Activated T-cell treated with anti-CD3 and anti-CD28 coated beads, Interleukin-2, amount 50 U/mL, for 1 hour (primary cell): ENCODE results near the gene RNF20.
"Not testable (repeated sequence)": the region's sequence is repeated elsewhere in the genome, so short reads cannot be mapped to it uniquely, and the experiment has no call there.

Experiments used
- DNase-seq: peaks from one replicate; pipeline ENCODE4 v3.0.0-alpha.2; 2020

Gene RNF20, protein sequence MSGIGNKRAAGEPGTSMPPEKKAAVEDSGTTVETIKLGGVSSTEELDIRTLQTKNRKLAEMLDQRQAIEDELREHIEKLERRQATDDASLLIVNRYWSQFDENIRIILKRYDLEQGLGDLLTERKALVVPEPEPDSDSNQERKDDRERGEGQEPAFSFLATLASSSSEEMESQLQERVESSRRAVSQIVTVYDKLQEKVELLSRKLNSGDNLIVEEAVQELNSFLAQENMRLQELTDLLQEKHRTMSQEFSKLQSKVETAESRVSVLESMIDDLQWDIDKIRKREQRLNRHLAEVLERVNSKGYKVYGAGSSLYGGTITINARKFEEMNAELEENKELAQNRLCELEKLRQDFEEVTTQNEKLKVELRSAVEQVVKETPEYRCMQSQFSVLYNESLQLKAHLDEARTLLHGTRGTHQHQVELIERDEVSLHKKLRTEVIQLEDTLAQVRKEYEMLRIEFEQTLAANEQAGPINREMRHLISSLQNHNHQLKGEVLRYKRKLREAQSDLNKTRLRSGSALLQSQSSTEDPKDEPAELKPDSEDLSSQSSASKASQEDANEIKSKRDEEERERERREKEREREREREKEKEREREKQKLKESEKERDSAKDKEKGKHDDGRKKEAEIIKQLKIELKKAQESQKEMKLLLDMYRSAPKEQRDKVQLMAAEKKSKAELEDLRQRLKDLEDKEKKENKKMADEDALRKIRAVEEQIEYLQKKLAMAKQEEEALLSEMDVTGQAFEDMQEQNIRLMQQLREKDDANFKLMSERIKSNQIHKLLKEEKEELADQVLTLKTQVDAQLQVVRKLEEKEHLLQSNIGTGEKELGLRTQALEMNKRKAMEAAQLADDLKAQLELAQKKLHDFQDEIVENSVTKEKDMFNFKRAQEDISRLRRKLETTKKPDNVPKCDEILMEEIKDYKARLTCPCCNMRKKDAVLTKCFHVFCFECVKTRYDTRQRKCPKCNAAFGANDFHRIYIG

DNA sequence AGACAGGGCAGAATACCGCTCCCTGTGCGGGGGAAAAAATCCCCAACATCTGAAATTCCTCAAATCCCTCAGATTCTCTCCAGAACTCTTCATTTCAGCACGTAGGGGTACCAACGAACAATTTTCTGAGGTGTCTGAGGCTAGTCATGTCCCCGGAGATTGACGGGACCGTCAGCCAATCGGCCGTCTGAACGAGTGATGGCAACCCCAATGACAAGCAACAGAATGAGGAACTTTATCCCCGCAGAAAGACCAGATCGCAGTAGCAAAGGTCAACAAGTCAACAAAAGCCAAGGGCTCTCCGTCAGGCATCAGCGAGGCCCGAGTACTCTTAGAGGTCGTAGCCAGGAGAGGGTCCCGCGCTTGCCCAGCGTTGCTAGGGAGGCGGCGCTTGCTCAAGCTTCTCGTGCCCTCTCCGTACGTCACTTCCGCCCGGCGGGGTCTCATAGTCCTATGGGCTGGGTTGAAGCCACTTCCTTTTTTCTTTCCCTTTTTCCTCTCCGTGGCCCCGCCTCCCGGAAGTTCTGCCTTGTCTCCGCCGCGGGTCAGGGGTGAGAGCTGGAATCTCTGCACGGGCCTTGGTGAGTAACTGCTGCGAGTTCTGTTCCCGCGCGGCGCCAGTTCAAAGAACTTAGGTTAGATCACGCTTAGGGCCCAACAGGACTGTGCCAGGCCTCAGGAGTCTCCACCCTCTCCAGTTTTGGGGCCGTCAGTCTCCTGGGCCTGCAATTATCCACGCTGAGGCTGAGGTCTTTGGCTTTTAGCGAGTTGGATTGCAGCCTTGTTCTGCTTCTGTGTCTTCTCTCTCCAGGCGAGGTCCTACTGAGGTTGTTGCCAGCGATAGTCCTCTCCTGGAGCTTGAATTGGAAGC, at the start of gene RNF20:
TSS of gene RNF20 (plus strand) at position 520 of the 871 bp plus-strand sequence. CDS start 1,571 bp downstream, outside the sequence.
- peak; percentile 99 for DNase-seq

DNA sequence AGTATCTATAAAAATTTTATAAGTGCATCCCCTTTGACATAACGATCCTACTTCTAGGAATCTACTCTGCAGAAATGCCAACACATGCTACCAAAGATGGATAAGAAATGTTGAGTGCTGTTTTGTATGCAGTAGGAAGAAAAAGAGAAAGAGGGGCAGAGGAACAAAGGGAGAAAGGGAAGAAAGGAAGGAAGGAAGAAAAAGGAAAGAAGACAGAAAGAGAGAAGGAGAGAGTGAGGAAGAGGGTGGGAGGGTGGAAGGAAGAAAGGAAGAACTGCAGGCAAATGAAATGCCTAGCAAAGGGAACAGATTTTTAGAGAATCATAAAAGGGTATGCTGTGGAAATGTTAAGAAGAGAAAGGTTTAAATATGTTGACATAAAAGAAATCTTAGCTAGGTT, 49.6 kb upstream of the RNF20 start:
- no peak for DNase-seq

DNA sequence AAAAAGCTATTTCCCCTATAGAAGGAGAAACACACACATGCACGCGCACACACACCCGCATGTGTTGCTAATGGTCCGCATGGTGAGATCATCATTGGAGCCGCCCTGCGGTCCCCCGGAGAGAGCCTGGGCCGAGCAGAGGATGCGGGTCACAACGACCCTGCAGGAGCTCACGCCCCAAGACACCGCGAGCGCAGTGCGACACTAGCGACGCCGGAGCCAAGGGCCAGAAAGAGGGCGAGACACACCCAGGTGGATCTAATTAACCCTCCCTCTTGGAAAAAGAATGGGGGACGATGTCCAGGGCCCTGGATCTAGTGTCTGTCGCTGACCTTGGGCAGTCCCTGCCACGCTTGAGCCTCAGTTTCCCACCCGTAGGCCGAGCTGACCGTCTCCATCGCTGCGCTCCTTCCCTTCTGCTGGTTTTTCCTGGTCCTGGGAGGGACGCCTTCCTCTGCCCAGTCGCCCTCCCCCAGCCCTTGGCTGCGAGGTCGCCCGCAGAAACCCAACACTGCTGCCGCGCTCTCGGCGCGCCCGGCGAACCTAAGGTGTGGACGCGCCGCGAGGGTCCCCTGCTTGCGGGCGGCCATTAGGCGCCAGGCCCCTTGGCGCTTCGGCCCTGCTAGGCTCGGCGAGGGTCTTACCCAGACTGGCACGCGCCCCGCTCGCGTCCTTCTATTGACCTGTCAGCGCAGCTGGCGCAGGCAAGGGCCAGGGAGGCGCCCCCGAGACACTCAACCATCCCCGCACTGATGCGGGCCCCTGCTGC, 47.5 kb upstream of the RNF20 start:
- DNase-seq = no peak

- DNase-seq = no peak
These were observed 46.8 kb upstream of the RNF20 start for GRCh38 chr9:101486693-101487442.

DNA sequence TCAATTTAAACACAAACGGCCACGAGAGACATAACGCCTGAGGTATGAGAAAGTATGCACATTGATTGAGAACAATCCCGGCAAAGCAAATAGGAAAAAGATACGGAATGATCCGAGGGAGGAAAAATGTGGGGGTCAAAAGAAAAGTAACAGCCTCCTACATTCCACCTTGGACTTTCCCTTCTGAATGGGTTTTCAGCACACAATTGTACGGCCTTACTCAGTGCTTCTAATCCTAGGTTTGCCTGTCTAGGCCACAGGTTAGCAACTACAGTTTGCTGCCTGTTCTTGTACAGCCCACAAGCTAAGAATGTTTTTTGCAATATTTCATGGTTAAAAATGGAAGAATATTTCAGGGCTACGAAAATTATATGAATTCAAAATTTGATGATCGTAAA, 46.2 kb upstream of the RNF20 start:
- no peak for DNase-seq

GRCh38 chr9:101495810-101496209, 37.8 kb upstream of the RNF20 start:
- DNase-seq = no peak

GRCh38 chr9:101498323-101498722, 35.3 kb upstream of the RNF20 start:
- no peak for DNase-seq

GRCh38 chr9:101504188-101504587, 29.5 kb upstream of the RNF20 start:
- DNase-seq = no peak

- no peak for DNase-seq
These were observed 25.4 kb upstream of the RNF20 start for GRCh38 chr9:101508211-101508610.

- DNase-seq = no peak
These were observed 24.1 kb upstream of the RNF20 start for GRCh38 chr9:101509572-101509971.

GRCh38 chr9:101510459-101510858, 23.2 kb upstream of the RNF20 start:
- no peak for DNase-seq

DNA sequence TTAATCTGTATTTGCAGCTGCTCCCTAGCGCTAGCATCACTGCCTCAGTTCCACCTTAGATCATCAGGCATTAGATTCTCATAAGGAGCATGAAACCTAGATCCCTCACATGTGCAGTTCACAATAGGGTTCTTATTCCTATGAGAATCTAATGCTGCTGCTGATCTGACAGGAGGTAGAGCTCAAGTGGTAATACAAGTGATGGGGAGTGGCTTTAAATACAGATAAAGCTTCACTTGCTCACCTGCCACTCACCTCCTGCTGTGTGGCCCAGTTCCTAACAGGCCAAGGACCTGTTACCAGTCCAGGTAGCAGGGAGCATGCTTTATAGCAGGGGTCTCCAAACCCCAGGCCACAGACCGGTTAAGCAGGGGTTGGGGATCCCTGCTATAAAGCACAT, 22.6 kb upstream of the RNF20 start:
- no peak for DNase-seq

GRCh38 chr9:101512116-101512515, 21.5 kb upstream of the RNF20 start:
- DNase-seq = no peak

DNA sequence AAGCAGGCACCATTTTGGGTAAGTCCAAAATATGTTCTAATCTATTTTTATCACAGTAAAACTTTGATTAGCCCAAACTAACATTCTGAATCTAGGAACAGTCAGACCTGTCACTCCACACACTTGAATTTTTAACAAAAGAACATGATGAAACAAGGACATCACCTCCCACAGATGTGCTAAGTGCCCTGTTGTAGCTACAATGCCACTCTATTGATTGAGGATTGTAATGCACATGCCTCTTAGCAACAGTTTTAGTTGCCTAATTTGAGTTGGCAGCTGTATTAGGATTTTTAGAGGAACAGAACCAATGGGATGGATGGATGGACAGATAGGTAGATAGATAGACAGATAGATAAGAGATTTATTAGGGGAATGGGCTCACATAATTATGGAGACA, 20.3 kb upstream of the RNF20 start:
- no peak for DNase-seq

GRCh38 chr9:101514071-101514470, 19.6 kb upstream of the RNF20 start:
- DNase-seq = no peak

GRCh38 chr9:101516655-101517054, 17.0 kb upstream of the RNF20 start:
- DNase-seq = no peak

DNA sequence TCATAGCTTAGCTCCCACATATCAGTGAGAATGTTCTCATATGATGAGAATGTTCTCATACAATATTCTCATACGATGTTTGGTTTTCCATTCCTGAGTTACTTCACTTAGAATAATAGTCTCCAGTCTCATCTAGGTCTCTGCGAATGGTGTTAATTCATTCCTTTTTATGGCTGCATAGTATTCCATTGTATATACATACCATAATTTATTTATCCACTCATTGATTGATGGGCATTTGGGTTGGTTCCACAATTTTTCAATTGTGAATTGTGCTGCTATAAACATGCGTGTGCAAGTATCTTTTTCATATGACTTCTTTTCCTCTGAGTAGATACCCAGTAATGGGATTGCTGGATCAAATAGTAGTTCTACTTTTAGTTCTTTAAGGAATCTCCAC, 15.2 kb upstream of the RNF20 start:
- not testable (repeated sequence) for DNase-seq

- no peak for DNase-seq
These were observed 9.3 kb upstream of the RNF20 start for GRCh38 chr9:101524371-101524770.

GRCh38 chr9:101527066-101527465, 6.6 kb upstream of the RNF20 start:
- DNase-seq = no peak

GRCh38 chr9:101528015-101528414, 5.6 kb upstream of the RNF20 start:
- no peak for DNase-seq

GRCh38 chr9:101530076-101530711, 3.5 kb upstream of the RNF20 start:
- peak; percentile 61 for DNase-seq
